Tibial artery (tissue), 4 donors: ENCODE results near the gene PALD1.

Experiments
- DNase-seq, 2 donors: peaks; one replicate each; pipeline ENCODE4 v3.0.0-alpha.2; 2019
- H3K27ac ChIP-seq, 2 donors: fragments of 200-600 bp; sonication (generic) in 1 of 2; 1 replicate in 1 of 2; 2 replicates in 1 of 2; pipeline ENCODE4 v1.5.1; 2018 to 2019; ENCODE audit warnings: mild to moderate bottlenecking in 1 of 2
- H3K27me3 ChIP-seq, 2 donors: fragments of 200-600 bp; sonication (generic) in 1 of 2; one replicate each; pipeline versions ENCODE4 v1.5.1 to v1.6.0; 2016 to 2019
- H3K36me3 ChIP-seq, 3 donors: fragments of 200-600 bp; sonication (generic) in 2 of 3; one replicate each; pipeline ENCODE4 v1.5.1; 2016 to 2019; ENCODE audit warnings: mild to moderate bottlenecking in 2 of 3
- H3K4me1 ChIP-seq, 4 donors: fragments of 200-600 bp; sonication (generic) in 2 of 4; 1 replicate in 3 of 4; 2 replicates in 1 of 4; pipeline ENCODE4 v1.5.1; 2016 to 2019
- H3K4me3 ChIP-seq, 2 donors: fragments of 200-600 bp; sonication (generic) in 1 of 2; 1 replicate in 1 of 2; 2 replicates in 1 of 2; pipeline ENCODE4 v1.5.1; 2018 to 2019; ENCODE audit warnings: mild to moderate bottlenecking in 2 of 2
- H3K9me3 ChIP-seq, 3 donors: fragments of 200-600 bp; sonication (generic) in 1 of 3; one replicate each; pipeline ENCODE4 v1.5.1; 2016 to 2019
- intact Hi-C: fragments of 100-400 bp; cut with DNase I; formaldehyde crosslinking; loops from one replicate; pipeline ENCODE4 v1.15.0; 2023; ENCODE audit warnings: low total_unique reads
- TF ChIP-seq, protein P1 (sequence below), 2 experiments: fragments of 200-600 bp in 1 of 2; fragments of 450-650 bp in 1 of 2; IDR thresholded peaks; one replicate each; pipeline ENCODE4 v1.5.1; 2017 to 2019; ENCODE audit warnings: antibody characterized with exemption in 2 of 2, mild to moderate bottlenecking in 1 of 2, moderate library complexity in 1 of 2

The PALD1 gene

GRCh38 chr10:70560511-70560941 lies 82.0 kb downstream of the PALD1 start:
- peaks cover 0 to 5% (median 0%) of the 10 kb centered on the region in 4 donors for H3K4me1 ChIP-seq
- TF ChIP-seq, protein P1, sequence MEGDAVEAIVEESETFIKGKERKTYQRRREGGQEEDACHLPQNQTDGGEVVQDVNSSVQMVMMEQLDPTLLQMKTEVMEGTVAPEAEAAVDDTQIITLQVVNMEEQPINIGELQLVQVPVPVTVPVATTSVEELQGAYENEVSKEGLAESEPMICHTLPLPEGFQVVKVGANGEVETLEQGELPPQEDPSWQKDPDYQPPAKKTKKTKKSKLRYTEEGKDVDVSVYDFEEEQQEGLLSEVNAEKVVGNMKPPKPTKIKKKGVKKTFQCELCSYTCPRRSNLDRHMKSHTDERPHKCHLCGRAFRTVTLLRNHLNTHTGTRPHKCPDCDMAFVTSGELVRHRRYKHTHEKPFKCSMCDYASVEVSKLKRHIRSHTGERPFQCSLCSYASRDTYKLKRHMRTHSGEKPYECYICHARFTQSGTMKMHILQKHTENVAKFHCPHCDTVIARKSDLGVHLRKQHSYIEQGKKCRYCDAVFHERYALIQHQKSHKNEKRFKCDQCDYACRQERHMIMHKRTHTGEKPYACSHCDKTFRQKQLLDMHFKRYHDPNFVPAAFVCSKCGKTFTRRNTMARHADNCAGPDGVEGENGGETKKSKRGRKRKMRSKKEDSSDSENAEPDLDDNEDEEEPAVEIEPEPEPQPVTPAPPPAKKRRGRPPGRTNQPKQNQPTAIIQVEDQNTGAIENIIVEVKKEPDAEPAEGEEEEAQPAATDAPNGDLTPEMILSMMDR (IDR thresholded peaks at IDR 0.05), result no peak
- no peak overlapping the region for H3K4me3 ChIP-seq
- H3K27ac ChIP-seq, result no peak overlapping the region
- H3K27me3 ChIP-seq, result no peaks in the 10 kb centered on the region
- no peaks in the 10 kb centered on the region for H3K9me3 ChIP-seq
- H3K36me3 ChIP-seq, result peaks cover 0 to 25% (median 7%) of the 10 kb centered on the region in 3 donors
- peak in 1 of 2 donors; percentile 56 for DNase-seq
- intact Hi-C loops, result no loop called here

DNA sequence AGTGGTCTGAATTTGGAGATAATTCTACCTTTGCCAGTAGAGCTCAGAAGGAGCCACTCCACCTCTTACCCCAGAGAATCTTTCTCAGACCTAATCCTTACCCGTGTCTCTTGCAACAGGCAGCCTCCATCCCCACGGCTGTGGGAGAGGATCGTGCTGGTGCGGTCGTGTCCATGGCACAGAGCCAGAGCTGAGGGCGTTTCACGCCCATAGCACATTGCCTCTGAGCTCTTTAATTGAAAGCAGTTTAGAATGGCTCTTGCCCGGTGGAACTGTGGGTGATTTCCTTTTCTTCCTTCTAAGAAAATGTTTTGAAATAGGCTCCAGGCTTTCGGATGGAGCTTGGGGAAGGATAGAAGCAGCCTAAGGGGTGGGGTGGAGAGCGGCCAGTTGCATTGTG lies 82.5 kb downstream of the PALD1 start:
- intact Hi-C loops, result no loop called here
- no peak overlapping the region for H3K27ac ChIP-seq
- H3K4me3 ChIP-seq, result no peak overlapping the region
- no peaks in the 10 kb centered on the region for H3K9me3 ChIP-seq
- TF ChIP-seq, protein P1 (IDR thresholded peaks at IDR 0.05), result no peak
- H3K27me3 ChIP-seq, result no peaks in the 10 kb centered on the region
- H3K36me3 ChIP-seq, result peaks cover 0 to 30% (median 7%) of the 10 kb centered on the region in 3 donors
- DNase-seq, result peak in 1 of 2 donors; percentile 45
- H3K4me1 ChIP-seq, result peaks cover 0 to 5% (median 0%) of the 10 kb centered on the region in 4 donors

DNA sequence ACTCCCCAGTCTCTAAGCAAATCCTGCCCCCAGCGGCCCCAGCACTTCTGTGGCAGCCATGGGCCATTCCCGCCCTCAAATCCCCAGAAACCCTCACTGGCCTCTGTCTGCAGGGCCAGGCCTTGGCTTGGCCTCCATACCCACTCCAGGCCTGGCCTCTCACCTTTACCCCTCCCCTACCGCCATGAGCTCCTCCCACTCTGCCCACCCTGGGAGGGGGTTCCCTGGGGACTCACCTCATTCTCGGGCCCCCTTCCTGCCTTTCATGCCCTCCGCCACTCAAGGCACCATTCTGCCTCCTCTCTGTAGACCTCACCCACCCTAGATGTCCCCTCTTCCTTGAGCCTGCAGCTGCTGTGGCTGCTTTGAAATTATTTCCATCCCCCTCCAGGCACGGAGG lies 83.0 kb downstream of the PALD1 start:
- Histone ChIP-seq H3K4me1 (peaks cover 0 to 5% (median 0%) of the 10 kb centered on the region in 4 donors), H3K9me3 (no peaks in the 10 kb centered on the region), H3K4me3 (no peak overlapping the region), H3K27me3 (no peaks in the 10 kb centered on the region), H3K27ac (no peak overlapping the region), H3K36me3 (peaks cover 0 to 34% (median 7%) of the 10 kb centered on the region in 3 donors)
- intact Hi-C loops, result no loop called here
- TF ChIP-seq, protein P1 (IDR thresholded peaks at IDR 0.05), result no peak
- DNase-seq, result peak in 1 of 2 donors; percentile 60

GRCh38 chr10:70562036-70562755 lies 83.6 kb downstream of the PALD1 start:
- TF ChIP-seq, protein P1 (IDR thresholded peaks at IDR 0.05), result no peak
- no peaks in the 10 kb centered on the region for H3K9me3 ChIP-seq
- DNase-seq, result peak in 1 of 2 donors; percentile 50
- H3K36me3 ChIP-seq, result peaks cover 0 to 34% (median 7%) of the 10 kb centered on the region in 3 donors
- H3K27me3 ChIP-seq, result no peaks in the 10 kb centered on the region
- H3K4me1 ChIP-seq, result peaks cover 0 to 5% (median 0%) of the 10 kb centered on the region in 4 donors
- no peak overlapping the region for H3K27ac ChIP-seq
- intact Hi-C loops, result no loop called here
- no peak overlapping the region for H3K4me3 ChIP-seq

DNA sequence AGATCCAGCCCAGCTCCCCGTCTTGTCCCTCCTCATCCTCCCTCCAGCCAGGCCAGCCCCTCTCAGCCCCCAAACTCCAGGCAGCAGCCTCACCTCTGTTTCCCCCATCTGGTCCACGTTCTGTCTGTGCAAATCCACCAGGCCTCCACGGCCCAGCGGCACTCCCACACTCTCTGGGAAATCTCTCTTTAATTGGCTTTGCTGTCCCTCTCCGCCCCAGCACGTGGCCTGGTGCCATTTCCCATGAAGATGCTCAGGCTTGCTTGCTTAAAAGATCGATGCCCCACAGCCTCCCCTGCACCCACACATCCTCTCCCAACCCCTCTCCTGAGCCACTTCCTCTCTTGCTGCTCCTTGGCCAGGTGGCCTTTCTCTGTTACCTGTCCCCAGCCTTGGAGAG lies 84.7 kb downstream of the PALD1 start:
- Histone ChIP-seq H3K4me3 (no peak overlapping the region), H3K27me3 (no peaks in the 10 kb centered on the region), H3K9me3 (no peaks in the 10 kb centered on the region), H3K36me3 (peaks cover 0 to 35% (median 7%) of the 10 kb centered on the region in 3 donors), H3K27ac (no peak overlapping the region), H3K4me1 (peaks cover 0 to 5% (median 0%) of the 10 kb centered on the region in 4 donors)
- DNase-seq, result no peak
- intact Hi-C loops, result no loop called here
- TF ChIP-seq, protein P1 (IDR thresholded peaks at IDR 0.05), result no peak
